GM18505 (cell line): ENCODE measurements around the gene FBXO11.
"Not testable (repeated sequence)": the region's sequence is repeated elsewhere in the genome, so short reads cannot be mapped to it uniquely, and the experiment has no call there.

ENCODE experiments used
- ATAC-seq: cut with Tn5 transposase; IDR thresholded peaks from one replicate; pipeline ENCODE4 v1.9.1; 2021; ENCODE audit not compliant: unreplicated experiment
- POLR2A ChIP-seq: IDR thresholded peaks from 4 replicates; pipeline ENCODE4 v1.6.1; 2011; ENCODE audit warnings: borderline replicate concordance; ENCODE audit not compliant: insufficient read depth, insufficient read length; ENCODE audit errors: extremely low read depth

Gene FBXO11

GRCh38 chr2:47890711-47891368 is 15.5 kb downstream of the FBXO11 start:
- TF ChIP-seq POLR2A, result no peak
- no peak for ATAC-seq

GRCh38 chr2:47888581-47889280 is 17.6 kb downstream of the FBXO11 start:
- no peak for TF ChIP-seq POLR2A
- no peak for ATAC-seq

GRCh38 chr2:47876912-47877311 is 29.4 kb downstream of the FBXO11 start:
- no peak for ATAC-seq
- TF ChIP-seq POLR2A, result no peak

GRCh38 chr2:47872941-47873340 is 33.4 kb downstream of the FBXO11 start:
- no peak for ATAC-seq
- TF ChIP-seq POLR2A, result no peak

- no peak for ATAC-seq
Measured at GRCh38 chr2:47870641-47871540, 35.4 kb downstream of the FBXO11 start.

GRCh38 chr2:47869859-47870595 is 36.3 kb downstream of the FBXO11 start:
- no peak for ATAC-seq

More at GRCh38 chr2:47870641-47871540, 35.4 kb downstream of the FBXO11 start:
- no peak for TF ChIP-seq POLR2A

GRCh38 chr2:47868611-47869352 is 37.5 kb downstream of the FBXO11 start:
- no peak for ATAC-seq
- no peak for TF ChIP-seq POLR2A

More at GRCh38 chr2:47869859-47870595, 36.3 kb downstream of the FBXO11 start:
- no peak for TF ChIP-seq POLR2A

- no peak for ATAC-seq
- no peak for TF ChIP-seq POLR2A
Measured at GRCh38 chr2:47867205-47867604, 39.1 kb downstream of the FBXO11 start.

- ATAC-seq, result no peak
- TF ChIP-seq POLR2A, result no peak
Measured at GRCh38 chr2:47864566-47864965, 41.7 kb downstream of the FBXO11 start.

GRCh38 chr2:47862949-47863348 is 43.3 kb downstream of the FBXO11 start:
- no peak for TF ChIP-seq POLR2A

GRCh38 chr2:47853067-47853777 is 53.1 kb downstream of the FBXO11 start:
- ATAC-seq, result not testable (repeated sequence)

More at GRCh38 chr2:47862949-47863348, 43.3 kb downstream of the FBXO11 start:
- no peak for ATAC-seq

- no peak for TF ChIP-seq POLR2A
- ATAC-seq, result no peak
Measured at GRCh38 chr2:47850198-47850597, 56.1 kb downstream of the FBXO11 start.
